Dendritic cell treated with granulocyte-macrophage colony-stimulating factor and Interleukin-4, amounts not matched to agents 40 ng/mL and 50 ng/mL, for 4 days (primary cell): ENCODE data around the gene SPINK8.

Source experiments
- H3K27ac Mint-ChIP-seq: one replicate; pipeline ENCODE4 v1.8.0; 2022; ENCODE audit warnings: mild to moderate bottlenecking, mixed read lengths
- H3K27me3 Mint-ChIP-seq: one replicate; pipeline ENCODE4 v1.8.0; 2022; ENCODE audit warnings: mild to moderate bottlenecking, mixed read lengths
- H3K36me3 Mint-ChIP-seq: one replicate; pipeline ENCODE4 v1.8.0; 2022; ENCODE audit warnings: low read depth, mixed read lengths
- H3K4me1 Mint-ChIP-seq: one replicate; pipeline ENCODE4 v1.8.0; 2022; ENCODE audit warnings: low read depth, mixed read lengths
- H3K4me3 Mint-ChIP-seq: one replicate; pipeline ENCODE4 v1.8.0; 2022; ENCODE audit warnings: mild to moderate bottlenecking, moderate library complexity, mixed read lengths
- H3K9me3 Mint-ChIP-seq: one replicate; pipeline ENCODE4 v1.8.0; 2022; ENCODE audit warnings: mixed read lengths
- intact Hi-C: fragments of 100-400 bp; cut with micrococcal nuclease; formaldehyde crosslinking; loops from one replicate; pipeline ENCODE4 v1.15.0; 2022

The SPINK8 gene

DNA sequence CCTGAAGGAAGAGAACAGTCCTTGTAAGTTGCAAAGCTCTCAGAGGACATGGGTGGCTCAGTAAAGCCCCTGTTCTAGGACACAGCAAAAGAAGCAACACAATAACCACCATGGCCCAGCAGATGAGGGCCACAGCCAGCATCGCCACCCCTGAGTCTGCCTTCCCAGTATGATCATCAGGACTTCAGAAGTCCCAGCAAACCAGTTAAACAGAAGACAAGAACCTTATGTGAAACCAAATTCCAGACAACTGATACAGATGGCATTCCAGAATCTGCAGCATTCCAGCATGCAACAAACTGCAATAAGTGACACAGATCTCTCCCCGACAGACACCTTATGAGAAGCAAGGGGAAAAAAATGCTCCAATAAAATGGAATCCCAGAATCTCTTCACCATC, 30.4 kb downstream of the SPINK8 start:
- no peak overlapping the region for H3K4me3 Mint-ChIP-seq
- intact Hi-C loops, result no loop called here

DNA sequence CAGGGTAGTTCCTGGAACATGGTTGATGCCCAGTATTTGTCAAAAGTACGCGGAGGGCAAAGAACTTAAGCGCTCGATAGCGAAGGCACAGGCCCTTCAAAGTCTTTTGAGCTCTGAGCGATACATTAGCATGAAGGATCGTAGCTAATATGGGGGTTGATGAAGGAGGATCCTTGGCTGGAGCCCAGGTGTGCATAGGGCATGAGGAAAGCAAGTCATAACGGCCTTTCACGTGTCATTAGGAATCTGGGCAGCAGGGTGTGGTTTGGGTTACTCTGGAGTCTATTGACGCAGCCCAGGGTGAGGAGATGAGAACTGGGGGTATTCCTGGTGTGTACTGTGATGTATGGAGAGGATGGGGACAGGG, 31.7 kb downstream of the SPINK8 start:
- Mint-ChIP-seq H3K27ac (peak overlapping the region; percentile 100), H3K4me1 (peaks cover 33% of the 10 kb centered on the region), H3K9me3 (no peaks in the 10 kb centered on the region), H3K4me3 (peak overlapping the region; percentile 99), H3K36me3 (peaks cover 33% of the 10 kb centered on the region), H3K27me3 (no peaks in the 10 kb centered on the region)
- intact Hi-C loops, result no loop called here

More for the DNA sequence above, 30.4 kb downstream of the SPINK8 start:
- Mint-ChIP-seq H3K27me3 (no peaks in the 10 kb centered on the region), H3K36me3 (peaks cover 21% of the 10 kb centered on the region), H3K27ac (peak overlapping the region; percentile 100), H3K4me1 (peaks cover 39% of the 10 kb centered on the region), H3K9me3 (no peaks in the 10 kb centered on the region)

DNA sequence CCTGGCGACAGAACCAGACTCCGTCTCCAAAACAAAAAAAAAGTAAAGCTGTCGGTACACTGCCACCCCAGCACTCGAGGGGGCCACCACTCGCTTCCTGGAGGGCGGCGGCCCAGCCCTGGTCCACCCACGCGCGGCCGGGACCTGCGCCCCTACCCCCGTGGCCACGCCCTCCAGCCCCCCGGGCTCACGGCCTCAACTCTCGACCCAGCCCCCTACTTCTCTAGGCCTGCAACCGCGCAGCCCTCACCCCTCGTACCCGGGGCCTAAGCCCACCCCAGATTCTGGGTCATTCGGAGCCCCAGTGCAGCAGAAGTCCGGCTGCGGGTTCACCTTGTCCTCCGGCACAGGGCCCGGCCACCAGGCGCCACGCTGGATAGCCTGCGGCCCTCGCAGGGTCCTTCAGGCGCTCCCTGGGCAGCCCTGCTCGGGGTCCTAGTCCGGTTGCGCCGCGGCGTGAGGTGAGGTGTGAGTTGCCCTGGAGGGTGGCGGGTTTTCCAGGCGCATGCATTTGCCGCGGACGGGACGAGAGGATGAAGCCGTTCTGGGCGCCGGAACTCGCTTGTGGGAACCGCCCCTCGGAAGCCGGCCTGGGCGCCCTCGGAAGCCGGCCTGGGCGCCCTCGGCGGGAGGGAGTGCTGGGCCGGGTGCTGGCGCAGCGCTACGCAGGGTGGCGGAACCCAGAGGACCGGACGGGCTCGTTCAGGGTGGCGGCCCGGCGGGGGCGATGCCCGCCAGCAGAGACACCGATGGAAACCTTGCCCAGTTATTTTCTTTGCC, 32.3 kb downstream of the SPINK8 start, which contains the start of gene NME6:
TSS of gene NME6 (minus strand) at position 348 of the 780 bp plus-strand sequence.
- Mint-ChIP-seq H3K27me3 (no peaks in the 10 kb centered on the region), H3K4me3 (peak within 1 kb of the TSS; percentile 99), H3K27ac (peak within 1 kb of the TSS; percentile 100), H3K4me1 (peaks cover 28% of the 10 kb centered on the region), H3K9me3 (no peaks in the 10 kb centered on the region), H3K36me3 (peaks cover 39% of the 10 kb centered on the region)
- intact Hi-C loops, result no loop called here

DNA sequence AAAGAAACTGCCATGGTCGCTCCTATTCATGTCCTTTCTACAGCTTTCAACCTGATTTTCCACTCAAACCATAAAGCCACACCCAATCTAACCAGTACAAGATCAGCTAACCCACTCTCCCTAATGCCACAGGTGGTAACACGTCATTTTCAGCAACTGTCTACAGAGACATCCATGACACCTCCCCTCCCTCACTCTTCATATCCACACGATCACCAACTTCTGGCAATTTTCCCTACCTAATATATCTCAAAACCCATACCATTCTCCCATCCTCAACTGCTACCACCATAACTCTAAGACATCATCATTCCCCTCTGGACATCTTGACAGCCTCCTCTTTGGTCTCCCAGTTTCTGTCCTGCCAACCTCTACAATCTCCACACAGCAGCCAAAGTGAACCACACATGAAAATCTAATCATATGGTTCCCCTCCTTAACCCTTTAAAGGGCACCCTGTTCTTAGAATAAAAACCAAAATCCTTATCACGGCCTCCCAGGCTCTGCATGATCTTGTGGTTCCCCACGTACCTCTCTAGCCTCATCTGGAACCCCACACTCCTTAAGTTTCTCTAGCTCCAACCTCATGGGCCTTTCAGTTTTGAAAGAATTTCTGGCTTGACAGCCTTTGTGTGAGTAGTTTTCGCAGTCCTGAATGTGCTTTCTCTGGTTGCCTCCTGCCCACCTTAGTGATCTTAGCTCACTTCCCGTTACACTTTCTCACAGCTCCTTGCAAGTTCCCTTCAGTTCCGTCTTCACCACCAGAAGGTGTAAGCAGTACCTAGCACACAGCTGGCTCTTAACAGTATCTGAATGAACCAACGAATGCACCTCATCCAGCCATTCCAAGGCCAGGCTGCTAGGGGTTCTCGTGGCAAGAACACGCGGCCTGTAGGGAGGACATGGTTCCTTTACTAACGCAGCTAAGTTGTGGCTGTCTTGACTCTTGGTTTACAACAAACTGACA, 33.4 kb downstream of the SPINK8 start:
- intact Hi-C loops, result no loop called here
- peaks cover 51% of the 10 kb centered on the region for H3K36me3 Mint-ChIP-seq
- H3K27ac Mint-ChIP-seq, result peak overlapping the region; percentile 100
- H3K4me1 Mint-ChIP-seq, result peaks cover 28% of the 10 kb centered on the region
- peak overlapping the region; percentile 99 for H3K4me3 Mint-ChIP-seq
- no peaks in the 10 kb centered on the region for H3K27me3 Mint-ChIP-seq
- no peaks in the 10 kb centered on the region for H3K9me3 Mint-ChIP-seq

DNA sequence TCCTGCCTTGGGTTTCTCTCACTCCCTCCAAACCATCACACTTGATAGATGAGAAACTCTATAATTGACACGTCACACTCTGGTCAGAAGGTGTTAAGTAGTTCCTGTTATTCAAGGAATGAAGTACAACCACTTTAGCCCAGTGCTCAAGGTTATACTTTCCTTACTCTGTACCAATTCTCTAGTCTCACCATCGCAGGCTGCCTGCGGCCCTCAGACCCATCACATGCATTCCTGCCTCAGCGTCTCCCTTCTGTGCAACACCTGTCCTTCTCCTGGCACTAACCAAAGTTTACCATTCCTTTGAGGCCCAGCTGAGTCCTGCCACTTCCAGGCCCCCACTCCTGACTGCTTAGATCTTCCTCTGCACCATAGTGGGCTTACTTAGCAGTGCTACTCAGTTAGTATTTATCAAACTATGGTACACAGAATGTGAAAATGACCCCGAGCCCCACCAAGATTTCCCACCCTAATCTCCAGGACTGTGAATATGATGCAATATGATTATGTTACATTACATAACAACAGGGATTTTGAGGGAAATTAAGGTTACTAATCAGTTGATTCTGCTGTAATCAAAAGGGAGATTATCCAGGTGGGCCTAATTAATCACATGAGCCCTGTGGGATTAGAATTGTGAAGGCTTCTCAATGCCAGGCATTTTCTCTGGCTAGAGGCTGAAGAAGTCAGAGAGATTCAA, 36.2 kb downstream of the SPINK8 start:
- Mint-ChIP-seq H3K27me3 (no peaks in the 10 kb centered on the region), H3K4me1 (peaks cover 19% of the 10 kb centered on the region), H3K27ac (no peak overlapping the region), H3K4me3 (no peak overlapping the region), H3K9me3 (no peaks in the 10 kb centered on the region), H3K36me3 (peaks cover 78% of the 10 kb centered on the region)
- intact Hi-C loops, result no loop called here

DNA sequence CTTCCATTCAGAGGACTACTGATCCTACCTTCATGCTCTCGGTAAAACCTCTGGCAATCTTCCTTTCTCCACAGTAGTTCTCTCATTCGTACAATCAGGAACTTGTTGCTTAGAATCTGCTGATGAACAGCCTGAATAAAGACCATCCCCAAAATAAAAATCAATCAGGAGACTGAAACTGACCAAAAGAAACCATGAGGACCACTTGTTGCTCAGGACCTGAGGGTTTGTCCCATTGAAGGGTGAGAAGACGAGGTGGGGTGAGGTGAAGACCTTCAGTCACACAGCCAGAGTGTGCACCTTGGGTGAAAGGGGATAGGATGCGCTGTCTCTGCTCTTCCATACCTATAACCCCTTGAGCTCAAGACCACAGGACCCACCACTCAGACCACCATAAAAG, 36.8 kb downstream of the SPINK8 start:
- no peak overlapping the region for H3K27ac Mint-ChIP-seq

DNA sequence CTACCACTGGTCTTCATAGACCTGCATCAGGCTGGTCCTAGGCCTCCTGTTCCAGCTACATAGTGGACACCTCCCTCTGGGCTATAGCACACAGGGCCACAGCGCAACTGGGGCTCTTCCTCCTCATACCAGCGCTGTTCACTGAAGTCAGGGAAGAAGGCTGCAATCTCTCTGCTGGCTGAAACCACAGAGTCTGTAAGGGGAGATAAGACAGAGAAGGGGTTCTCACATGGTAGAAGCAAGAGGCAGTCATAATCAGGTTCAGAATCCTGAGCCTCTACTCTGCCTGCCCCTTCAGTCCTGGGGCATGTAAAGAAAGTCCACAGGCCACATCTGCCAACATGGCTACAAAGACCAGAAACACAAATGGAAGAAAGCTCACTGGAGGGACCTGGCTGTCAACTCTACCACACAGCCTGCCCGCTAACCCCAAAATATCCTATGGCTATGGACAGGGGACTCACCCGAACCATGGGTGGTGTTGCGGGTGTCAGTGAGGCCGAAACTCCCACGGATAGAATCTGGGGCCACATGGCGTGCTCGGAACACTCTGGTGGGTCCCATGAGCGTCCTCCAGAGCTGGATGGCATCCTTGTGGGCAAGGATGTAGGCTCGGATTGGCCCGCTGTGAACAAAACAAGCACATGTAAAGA, 38.7 kb downstream of the SPINK8 start:
- Mint-ChIP-seq H3K27ac (no peak overlapping the region), H3K4me1 (peaks cover 3% of the 10 kb centered on the region), H3K4me3 (no peak overlapping the region), H3K9me3 (no peaks in the 10 kb centered on the region), H3K36me3 (peaks cover 71% of the 10 kb centered on the region), H3K27me3 (no peaks in the 10 kb centered on the region)
- intact Hi-C loops, result no loop called here

More for the DNA sequence above, 36.8 kb downstream of the SPINK8 start:
- Mint-ChIP-seq H3K4me1 (peaks cover 13% of the 10 kb centered on the region), H3K27me3 (no peaks in the 10 kb centered on the region), H3K4me3 (no peak overlapping the region), H3K9me3 (no peaks in the 10 kb centered on the region), H3K36me3 (peaks cover 80% of the 10 kb centered on the region)
- intact Hi-C loops, result no loop called here

DNA sequence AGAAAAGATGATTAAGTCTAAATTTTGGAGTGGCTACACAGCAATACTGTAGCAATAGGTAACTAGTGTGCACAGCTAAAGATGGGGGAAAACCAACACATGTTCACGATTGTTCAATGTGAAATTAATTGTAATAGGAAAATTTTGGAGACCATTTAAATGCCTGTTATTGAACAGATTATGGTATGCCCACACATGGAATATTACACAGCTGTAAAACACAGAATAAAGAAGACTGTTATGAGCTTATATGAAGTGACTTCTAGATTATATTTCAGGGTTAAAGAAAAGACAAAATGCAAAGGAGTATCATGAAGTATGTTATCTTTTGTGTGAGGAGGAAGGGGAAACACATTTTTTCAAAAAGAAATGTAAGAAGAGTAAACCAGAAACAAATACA, 43.8 kb downstream of the SPINK8 start:
- no peaks in the 10 kb centered on the region for H3K27me3 Mint-ChIP-seq
- no peaks in the 10 kb centered on the region for H3K9me3 Mint-ChIP-seq
- intact Hi-C loops, result no loop called here
- H3K36me3 Mint-ChIP-seq, result peaks cover 53% of the 10 kb centered on the region
- peaks cover 6% of the 10 kb centered on the region for H3K4me1 Mint-ChIP-seq
- no peak overlapping the region for H3K4me3 Mint-ChIP-seq
- no peak overlapping the region for H3K27ac Mint-ChIP-seq

DNA sequence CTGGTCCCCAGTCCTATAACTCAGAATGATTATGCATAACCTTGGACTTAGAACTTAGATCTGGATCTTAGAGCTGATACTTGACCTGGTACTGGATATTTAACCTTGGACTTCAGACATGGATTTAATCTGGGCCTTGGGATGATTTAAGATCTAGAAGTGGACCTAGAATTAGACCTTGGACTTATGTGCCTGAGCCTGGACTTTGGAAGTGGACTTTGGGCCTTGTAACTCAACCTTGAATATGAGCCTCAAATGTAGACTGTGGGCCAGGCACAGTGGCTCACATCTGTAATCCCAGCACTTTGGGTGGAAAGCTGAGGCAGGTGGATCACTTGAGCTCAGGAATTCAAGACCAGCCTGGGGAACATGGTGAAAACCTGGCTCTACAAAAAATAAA, 46.4 kb downstream of the SPINK8 start:
- no peaks in the 10 kb centered on the region for H3K27me3 Mint-ChIP-seq
- peaks cover 27% of the 10 kb centered on the region for H3K36me3 Mint-ChIP-seq
- no peak overlapping the region for H3K27ac Mint-ChIP-seq
- intact Hi-C loops, result no loop called here
- no peaks in the 10 kb centered on the region for H3K9me3 Mint-ChIP-seq
- H3K4me3 Mint-ChIP-seq, result no peak overlapping the region
- H3K4me1 Mint-ChIP-seq, result peaks cover 6% of the 10 kb centered on the region

DNA sequence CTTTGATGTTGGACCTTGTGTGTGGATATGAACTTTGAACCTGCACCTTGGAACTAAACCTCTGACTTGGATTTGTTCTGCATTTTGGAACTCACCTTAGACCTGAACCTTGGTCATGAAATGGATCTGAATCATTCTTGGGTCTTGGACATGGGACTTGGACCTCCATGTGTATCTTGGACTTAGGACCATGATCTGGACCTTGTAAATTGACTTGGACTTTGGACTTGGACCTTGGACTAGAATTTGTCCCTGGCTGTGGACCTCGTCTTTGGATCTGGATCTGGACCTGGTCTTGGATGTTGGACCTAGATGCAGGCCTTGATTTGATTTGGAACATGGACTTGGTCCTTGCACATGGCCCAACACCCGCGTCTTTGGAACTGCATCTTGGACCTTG, 47.2 kb downstream of the SPINK8 start:
- no peak overlapping the region for H3K4me3 Mint-ChIP-seq

DNA sequence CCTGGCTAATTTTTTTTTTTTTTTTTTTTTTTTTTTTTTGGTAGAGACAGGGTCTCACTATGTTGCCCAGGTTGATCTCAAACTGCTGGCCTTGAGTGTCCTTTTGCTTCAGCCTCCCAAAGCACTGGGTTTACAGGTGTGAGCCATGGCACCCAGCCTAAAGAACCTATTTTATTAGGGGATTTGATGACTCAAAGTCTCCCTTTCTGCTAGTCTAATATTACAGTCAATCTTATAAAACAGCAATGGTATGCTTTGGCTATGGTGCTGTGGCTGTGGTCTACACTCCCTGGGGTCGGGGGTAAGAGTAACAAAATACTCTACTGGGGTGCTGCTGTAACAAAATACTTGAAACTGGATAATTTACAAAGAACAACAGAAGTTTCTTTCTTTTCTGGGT, 47.8 kb downstream of the SPINK8 start:
- no peak overlapping the region for H3K27ac Mint-ChIP-seq

More for the DNA sequence above, 47.2 kb downstream of the SPINK8 start:
- H3K9me3 Mint-ChIP-seq, result no peaks in the 10 kb centered on the region
- H3K4me1 Mint-ChIP-seq, result peaks cover 6% of the 10 kb centered on the region
- H3K27me3 Mint-ChIP-seq, result no peaks in the 10 kb centered on the region
- intact Hi-C loops, result no loop called here
- H3K36me3 Mint-ChIP-seq, result peaks cover 23% of the 10 kb centered on the region
- no peak overlapping the region for H3K27ac Mint-ChIP-seq

DNA sequence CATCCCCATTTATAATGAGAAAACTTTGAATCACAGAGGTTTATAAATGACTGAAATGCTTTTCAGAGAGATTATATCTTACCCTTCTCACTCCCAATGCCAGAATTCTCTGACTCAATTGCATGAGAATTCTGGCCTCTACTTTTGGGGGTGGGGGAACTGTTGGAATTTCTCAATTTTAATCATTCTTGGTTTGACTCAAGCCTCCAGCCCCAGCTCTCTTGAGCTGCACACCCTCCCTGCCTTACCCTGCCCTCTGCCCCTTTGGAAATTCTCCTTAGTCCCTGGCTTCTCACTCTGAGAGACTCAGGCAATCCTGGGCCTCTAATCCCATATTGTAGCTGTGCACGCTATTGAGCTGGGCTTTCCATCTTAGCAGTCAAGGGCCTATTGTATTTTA, 48.3 kb downstream of the SPINK8 start:
- Mint-ChIP-seq H3K27me3 (no peaks in the 10 kb centered on the region), H3K9me3 (no peaks in the 10 kb centered on the region), H3K4me1 (peaks cover 6% of the 10 kb centered on the region), H3K4me3 (no peak overlapping the region), H3K36me3 (peaks cover 23% of the 10 kb centered on the region), H3K27ac (no peak overlapping the region)
- intact Hi-C loops, result no loop called here

More for the DNA sequence above, 47.8 kb downstream of the SPINK8 start:
- Mint-ChIP-seq H3K9me3 (no peaks in the 10 kb centered on the region), H3K4me3 (no peak overlapping the region), H3K27me3 (no peaks in the 10 kb centered on the region), H3K36me3 (peaks cover 23% of the 10 kb centered on the region), H3K4me1 (peaks cover 6% of the 10 kb centered on the region)
- intact Hi-C loops, result no loop called here

DNA sequence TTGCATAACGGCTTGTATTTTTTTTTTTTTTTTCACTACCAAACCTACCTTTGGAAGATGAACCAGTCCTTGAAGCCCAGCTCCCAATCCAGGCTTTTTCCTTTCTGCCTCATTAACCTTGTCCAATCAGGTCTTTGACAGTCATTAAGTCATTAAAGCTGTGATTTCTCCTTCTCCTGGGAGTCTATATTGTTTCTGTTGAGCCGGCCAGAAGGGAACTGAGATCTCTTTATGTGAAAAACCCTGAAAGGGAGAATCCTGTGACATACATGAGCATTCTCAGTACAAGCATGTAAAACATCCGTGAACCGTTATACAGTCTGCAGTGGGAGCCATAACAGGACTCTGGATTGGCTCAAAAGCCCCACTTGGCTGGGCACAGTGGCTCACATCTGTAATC, 52.6 kb downstream of the SPINK8 start:
- H3K4me1 Mint-ChIP-seq, result no peaks in the 10 kb centered on the region
- H3K27me3 Mint-ChIP-seq, result no peaks in the 10 kb centered on the region
- H3K9me3 Mint-ChIP-seq, result no peaks in the 10 kb centered on the region
- H3K27ac Mint-ChIP-seq, result no peak overlapping the region
- intact Hi-C loops, result no loop called here
- H3K36me3 Mint-ChIP-seq, result no peaks in the 10 kb centered on the region
- no peak overlapping the region for H3K4me3 Mint-ChIP-seq
